DMS114 treated with DMSO at 0.1 percent for 48 hours (cell line): Measurements from ENCODE around the gene APOA4.
A peak's percentile ranks its signal among the peaks of the same experiment; 100 is the strongest.

Experiments
- DNase-seq: peaks from one replicate; lab custom pipeline; 2025; ENCODE audit not compliant: unreplicated experiment; lab: John Stamatoyannopoulos, UW

The APOA4 gene

DNA sequence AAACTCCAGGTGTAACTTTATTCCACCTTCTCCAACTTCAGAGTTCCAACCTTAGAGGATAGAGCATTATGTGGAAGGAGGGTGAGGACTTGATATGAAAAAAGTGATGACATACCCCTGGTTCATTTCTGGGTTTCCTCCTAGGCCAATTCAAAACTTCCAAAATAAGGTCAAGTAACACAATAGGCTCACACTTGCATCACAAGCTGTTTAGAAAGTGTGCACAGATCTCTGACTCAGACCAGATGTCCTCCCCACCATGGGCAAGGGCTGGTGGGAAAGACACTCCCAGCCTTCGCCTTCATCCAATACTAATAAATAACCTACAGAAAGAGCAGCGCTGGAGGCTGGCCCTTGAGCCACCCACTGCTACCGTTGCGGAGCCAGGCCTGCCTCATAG, 44.5 kb downstream of the APOA4 start:
- no peak for DNase-seq

- no peak for DNase-seq
Observed at GRCh38 chr11:116777056-116777455, 46.0 kb downstream of the APOA4 start.

GRCh38 chr11:116776522-116776984, 46.6 kb downstream of the APOA4 start:
- no peak for DNase-seq

- DNase-seq, result no peak
Observed at GRCh38 chr11:116775975-116776374, 47.1 kb downstream of the APOA4 start.

- no peak for DNase-seq
Observed at GRCh38 chr11:116774661-116775060, 48.4 kb downstream of the APOA4 start.

DNA sequence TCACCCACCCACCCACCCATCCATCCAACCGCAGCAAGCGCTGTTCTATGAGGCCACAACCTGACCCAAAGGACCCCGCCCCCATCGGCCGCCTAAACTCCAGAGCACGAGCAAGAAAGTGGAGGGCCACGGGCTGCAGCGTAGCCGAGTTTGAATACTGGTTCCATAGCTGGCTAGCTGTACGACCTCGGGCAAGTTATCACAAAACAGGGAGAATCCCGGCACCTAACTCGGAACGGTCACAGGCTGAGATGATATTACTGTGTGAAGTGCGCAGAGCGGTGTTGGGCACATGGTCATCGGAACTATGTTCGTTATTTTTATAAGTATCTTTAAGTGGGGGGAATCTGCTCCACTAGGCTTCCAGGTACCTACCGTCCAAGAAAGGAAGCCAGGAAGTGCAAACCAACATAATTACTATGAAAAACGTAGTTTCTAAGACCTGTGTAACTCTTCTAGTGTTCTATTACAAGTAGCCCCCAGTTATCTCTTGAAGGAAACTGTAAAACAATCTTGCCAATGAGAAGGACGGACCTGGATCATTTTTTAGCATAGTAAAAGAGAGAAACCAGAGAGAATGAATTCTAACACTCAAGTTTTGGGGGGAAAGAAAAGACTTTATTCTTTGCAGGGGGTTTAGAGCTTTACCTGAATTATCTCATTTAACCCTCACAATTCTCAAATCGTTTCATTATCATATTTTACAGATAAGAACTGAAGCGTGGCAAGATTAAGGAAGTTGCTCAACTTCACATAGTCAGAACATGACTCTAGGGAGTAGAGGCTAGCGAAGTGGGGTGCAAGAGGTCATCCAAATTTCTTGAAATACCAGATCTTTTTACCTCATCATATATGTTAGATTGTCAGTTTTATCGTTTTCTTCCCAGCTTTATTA, 49.7 kb downstream of the APOA4 start:
- DNase-seq, result peak; percentile 37

- peak; percentile 43 for DNase-seq
Observed at GRCh38 chr11:116772443-116773202, 50.5 kb downstream of the APOA4 start, which contains the start of gene BUD13. Gene BUD13 (minus strand): TSS chr11:116772987. CDS start chr11:116772964, 23 bp downstream.

DNA sequence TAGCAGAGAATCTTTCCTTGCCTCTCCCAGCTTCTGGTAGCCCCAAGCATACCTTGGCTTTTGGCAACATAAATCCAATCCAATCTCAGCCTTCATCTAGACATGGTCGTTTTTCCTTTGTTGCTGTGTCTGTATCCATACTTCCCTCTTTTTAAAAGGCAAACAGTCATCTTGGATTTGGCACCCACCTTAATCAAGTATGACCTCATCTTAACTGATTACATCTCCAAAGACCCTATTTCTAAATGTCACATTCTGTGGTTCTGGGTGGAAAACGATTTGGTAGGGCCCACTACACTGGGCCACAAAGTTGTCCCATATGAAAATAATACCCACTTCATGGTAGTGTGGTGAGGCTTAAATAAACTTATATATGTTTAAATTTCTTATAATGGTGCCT, 51.2 kb downstream of the APOA4 start:
- no peak for DNase-seq
